Smooth muscle cell (in vitro differentiated cells): ENCODE measurements around the gene APOBEC3C. TPM values are rescaled to one million over a fixed set of nuclear protein-coding genes. Genes with fewer than 3 reads are reported as not detected.
"Not testable (repeated sequence)": the region's sequence is repeated elsewhere in the genome, so short reads cannot be mapped to it uniquely, and the experiment has no call there.

Experiments
- DNase-seq: peaks from one replicate; lab custom pipeline; 2025; ENCODE audit not compliant: unreplicated experiment; lab: John Stamatoyannopoulos, UW
- H2AFZ ChIP-seq: fragments of 200-600 bp; sonication (generic); 2 replicates; pipeline ENCODE4 v1.6.0; 2016; ENCODE audit warnings: antibody characterized with exemption, low read depth, mild to moderate bottlenecking
- H3F3A ChIP-seq: fragments of 200-600 bp; sonication (generic); 2 replicates; pipeline ENCODE4 v1.6.0; 2017; ENCODE audit warnings: antibody characterized with exemption, low read depth
- H3K27ac ChIP-seq: fragments of 200-600 bp; sonication (generic); 2 replicates; pipeline ENCODE4 v1.5.1; 2016; ENCODE audit warnings: low read depth, mild to moderate bottlenecking
- H3K27me3 ChIP-seq: fragments of 200-600 bp; sonication (generic); 2 replicates; pipeline ENCODE4 v1.6.1; 2016; ENCODE audit warnings: low read depth, mild to moderate bottlenecking
- H3K36me3 ChIP-seq: fragments of 200-600 bp; sonication (generic); 2 replicates; pipeline ENCODE4 v1.5.1; 2016; ENCODE audit warnings: low read depth
- H3K4me1 ChIP-seq: fragments of 200-600 bp; sonication (generic); 2 replicates; pipeline ENCODE4 v1.5.1; 2016; ENCODE audit warnings: low read depth
- H3K4me2 ChIP-seq: fragments of 200-600 bp; sonication (generic); 2 replicates; pipeline ENCODE4 v1.6.0; 2016; ENCODE audit warnings: mild to moderate bottlenecking
- H3K4me3 ChIP-seq: fragments of 200-600 bp; sonication (generic); 2 replicates; pipeline ENCODE4 v1.5.1; 2016; ENCODE audit warnings: mild to moderate bottlenecking
- H3K79me2 ChIP-seq: fragments of 200-600 bp; sonication (generic); 2 replicates; pipeline ENCODE4 v1.6.0; 2016; ENCODE audit warnings: low read depth, mild to moderate bottlenecking
- H3K9ac ChIP-seq: fragments of 200-600 bp; sonication (generic); 2 replicates; pipeline ENCODE4 v1.6.0; 2016; ENCODE audit warnings: low read depth
- H3K9me3 ChIP-seq: fragments of 200-600 bp; sonication (generic); replicated peaks from 2 replicates; pipeline ENCODE4 v1.5.1; 2016; ENCODE audit warnings: low read depth
- H4K20me1 ChIP-seq: fragments of 200-600 bp; sonication (generic); 2 replicates; pipeline ENCODE4 v1.6.0; 2016; ENCODE audit warnings: low read depth
- CTCF ChIP-seq: fragments of 200-600 bp; sonication (generic); IDR thresholded peaks from 2 replicates; pipeline ENCODE4 v1.5.1; 2017; ENCODE audit warnings: borderline replicate concordance, mild to moderate bottlenecking, antibody characterized with exemption; ENCODE audit not compliant: insufficient read depth, poor library complexity, severe bottlenecking
- WGBS: methylation state at CpG from one replicate; pipeline ENCODE4 v1.1.7; 2016; ENCODE audit warnings: low lambda C conversion rate; 5-methylcytosine and 5-hydroxymethylcytosine counted together
- polyA plus RNA-seq: library from polyadenylated mRNA; unstranded; fragments of >200 nt; fragmentation: Nextera tagmentation; extraction: Ambion mirVana; gene quantifications from 2 replicates; pipeline ENCODE4 v1.2.1, GENCODE V29; 2016
- total RNA-seq: library from RNA; depleted of rRNA; stranded (reverse); fragments of >200 nt; gene quantifications from 2 replicates; pipeline ENCODE4 v1.2.3, GENCODE V29; 2014

APOBEC3C gene
- total and polyA plus RNA-seq, 2 experiments from 2014 or later, result 5.3 to 38.0 TPM

GRCh38 chr22:39028281-39028680, 14.2 kb downstream of the APOBEC3C start:
- H3K79me2 ChIP-seq, result no peaks in the 10 kb centered on the region
- no peaks in the 10 kb centered on the region for H4K20me1 ChIP-seq
- peaks cover 3% of the 10 kb centered on the region for H3F3A ChIP-seq
- TF ChIP-seq CTCF, result no peak
- H3K4me2 ChIP-seq, result no peak overlapping the region
- no peak overlapping the region for H3K9ac ChIP-seq
- no peak overlapping the region for H3K4me3 ChIP-seq
- H3K36me3 ChIP-seq, result no peaks in the 10 kb centered on the region
- no peaks in the 10 kb centered on the region for H3K9me3 ChIP-seq
- no peak for DNase-seq
- no peaks in the 10 kb centered on the region for H3K4me1 ChIP-seq
- H2AFZ ChIP-seq, result no peak overlapping the region
- no peaks in the 10 kb centered on the region for H3K27me3 ChIP-seq
- 53% methylated on average over 11 of the region's 11 CpGs for WGBS
- no peak overlapping the region for H3K27ac ChIP-seq

GRCh38 chr22:39029227-39029626, 15.2 kb downstream of the APOBEC3C start:
- no peaks in the 10 kb centered on the region for H3K9me3 ChIP-seq
- no peaks in the 10 kb centered on the region for H3K4me1 ChIP-seq
- peaks cover 3% of the 10 kb centered on the region for H3F3A ChIP-seq
- no peaks in the 10 kb centered on the region for H3K27me3 ChIP-seq
- 96% methylated on average over 13 of the region's 13 CpGs for WGBS
- H3K9ac ChIP-seq, result no peak overlapping the region
- H2AFZ ChIP-seq, result no peak overlapping the region
- H4K20me1 ChIP-seq, result no peaks in the 10 kb centered on the region
- no peak overlapping the region for H3K4me3 ChIP-seq
- H3K27ac ChIP-seq, result no peak overlapping the region
- DNase-seq, result no peak
- H3K4me2 ChIP-seq, result no peak overlapping the region
- no peak for TF ChIP-seq CTCF
- no peaks in the 10 kb centered on the region for H3K36me3 ChIP-seq
- H3K79me2 ChIP-seq, result no peaks in the 10 kb centered on the region

- Histone ChIP-seq H3K4me1 (no peaks in the 10 kb centered on the region), H3F3A (peaks cover 3% of the 10 kb centered on the region), H4K20me1 (no peaks in the 10 kb centered on the region), H3K79me2 (no peaks in the 10 kb centered on the region), H3K9ac (no peak overlapping the region), H3K4me3 (no peak overlapping the region), H3K27me3 (no peaks in the 10 kb centered on the region), H3K27ac (no peak overlapping the region), H3K36me3 (no peaks in the 10 kb centered on the region), H3K9me3 (no peaks in the 10 kb centered on the region), H2AFZ (no peak overlapping the region), H3K4me2 (no peak overlapping the region)
- no peak for DNase-seq
- TF ChIP-seq CTCF, result no peak
- WGBS, result 96% methylated on average over 14 of the region's 14 CpGs
These were observed 16.6 kb downstream of the APOBEC3C start for GRCh38 chr22:39030705-39031104.

- H3K79me2 ChIP-seq, DNase-seq, H3K36me3 ChIP-seq, H3K9ac ChIP-seq, H3K27me3 ChIP-seq, H3K4me2 ChIP-seq, H3K9me3 ChIP-seq, H3K27ac ChIP-seq, H2AFZ ChIP-seq, H3K4me1 ChIP-seq, H3F3A ChIP-seq, H4K20me1 ChIP-seq, H3K4me3 ChIP-seq: not testable (repeated sequence)
- 74% methylated on average over 10 of the region's 18 CpGs for WGBS
These were observed 17.6 kb downstream of the APOBEC3C start for GRCh38 chr22:39031434-39032295.

- H3F3A ChIP-seq, H3K4me2 ChIP-seq, H2AFZ ChIP-seq, H3K27ac ChIP-seq, H3K79me2 ChIP-seq, H3K4me3 ChIP-seq, DNase-seq, H4K20me1 ChIP-seq, H3K36me3 ChIP-seq, H3K27me3 ChIP-seq, H3K9ac ChIP-seq, H3K4me1 ChIP-seq, H3K9me3 ChIP-seq: not testable (repeated sequence)
- WGBS, result 12% methylated on average over 2 of the region's 2 CpGs
These were observed 23.0 kb downstream of the APOBEC3C start for GRCh38 chr22:39037071-39037470.
